Testis (tissue), 2 donors: ENCODE measurements around the gene USP27X.

Source experiments
- POLR2A ChIP-seq: fragments of 450-650 bp; IDR thresholded peaks from one replicate; pipeline ENCODE4 v1.6.1; 2017; ENCODE audit warnings: antibody characterized with exemption, mild to moderate bottlenecking, moderate library complexity
- TF ChIP-seq, protein P1 (sequence below), 3 experiments: fragments of 450-650 bp in 2 of 3; fragments of 200-600 bp in 1 of 3; sonication (generic) in 1 of 3; IDR thresholded peaks; one replicate each; pipeline ENCODE4 v1.5.1; 2016 to 2019; ENCODE audit warnings: antibody characterized with exemption in 3 of 3, mild to moderate bottlenecking in 2 of 3, moderate library complexity in 1 of 3

DNA sequence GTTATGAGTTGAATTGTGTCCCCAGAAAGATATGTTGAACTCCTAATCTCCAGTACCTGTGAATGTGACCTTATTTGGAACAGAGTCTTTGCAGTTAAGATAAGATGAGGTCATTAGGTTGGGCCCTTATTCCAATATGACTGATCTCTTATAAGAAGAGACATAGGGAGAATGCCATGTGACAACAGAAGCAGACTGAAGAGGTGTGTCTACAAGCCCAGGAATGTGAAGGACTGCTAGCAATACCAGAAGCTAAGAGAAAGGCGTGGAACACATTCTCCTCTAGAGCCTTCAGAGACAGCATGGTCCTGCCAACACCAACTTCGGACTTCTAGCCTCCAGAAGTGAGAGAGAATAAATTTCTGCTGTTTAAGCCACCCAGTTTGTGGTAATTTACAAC lies 22.5 kb upstream of the USP27X start:
- no peak for TF ChIP-seq POLR2A
- TF ChIP-seq, protein P1, sequence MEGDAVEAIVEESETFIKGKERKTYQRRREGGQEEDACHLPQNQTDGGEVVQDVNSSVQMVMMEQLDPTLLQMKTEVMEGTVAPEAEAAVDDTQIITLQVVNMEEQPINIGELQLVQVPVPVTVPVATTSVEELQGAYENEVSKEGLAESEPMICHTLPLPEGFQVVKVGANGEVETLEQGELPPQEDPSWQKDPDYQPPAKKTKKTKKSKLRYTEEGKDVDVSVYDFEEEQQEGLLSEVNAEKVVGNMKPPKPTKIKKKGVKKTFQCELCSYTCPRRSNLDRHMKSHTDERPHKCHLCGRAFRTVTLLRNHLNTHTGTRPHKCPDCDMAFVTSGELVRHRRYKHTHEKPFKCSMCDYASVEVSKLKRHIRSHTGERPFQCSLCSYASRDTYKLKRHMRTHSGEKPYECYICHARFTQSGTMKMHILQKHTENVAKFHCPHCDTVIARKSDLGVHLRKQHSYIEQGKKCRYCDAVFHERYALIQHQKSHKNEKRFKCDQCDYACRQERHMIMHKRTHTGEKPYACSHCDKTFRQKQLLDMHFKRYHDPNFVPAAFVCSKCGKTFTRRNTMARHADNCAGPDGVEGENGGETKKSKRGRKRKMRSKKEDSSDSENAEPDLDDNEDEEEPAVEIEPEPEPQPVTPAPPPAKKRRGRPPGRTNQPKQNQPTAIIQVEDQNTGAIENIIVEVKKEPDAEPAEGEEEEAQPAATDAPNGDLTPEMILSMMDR (IDR thresholded peaks at IDR 0.05): no peak
